Right renal pelvis (tissue), 4 donors: Measurements from ENCODE around the gene TYK2. TPM values are rescaled to one million over a fixed set of nuclear protein-coding genes. Genes with fewer than 3 reads are reported as not detected.
"Not testable (repeated sequence)": the region's sequence is repeated elsewhere in the genome, so short reads cannot be mapped to it uniquely, and the experiment has no call there.

Experiments
- DNase-seq, 4 donors: peaks; one replicate each; pipeline ENCODE4 v3.0.0-alpha.2; 2013; ENCODE audit warnings: low read depth in 4 of 4, low spot score in 3 of 4, missing footprints in 1 of 4
- polyA plus RNA-seq, 4 donors: library from polyadenylated mRNA; unstranded; fragments of 120-200 nt; gene quantifications; one replicate each; pipeline ENCODE4 v1.2.1, GENCODE V29; 2013; ENCODE audit not compliant: insufficient read length in 4 of 4

Gene TYK2
- polyA plus RNA-seq, 4 donors: 103 to 130 (median 109) TPM

GRCh38 chr19:10378124-10378523, 2.2 kb downstream of the TYK2 start:
- no peak for DNase-seq

DNA sequence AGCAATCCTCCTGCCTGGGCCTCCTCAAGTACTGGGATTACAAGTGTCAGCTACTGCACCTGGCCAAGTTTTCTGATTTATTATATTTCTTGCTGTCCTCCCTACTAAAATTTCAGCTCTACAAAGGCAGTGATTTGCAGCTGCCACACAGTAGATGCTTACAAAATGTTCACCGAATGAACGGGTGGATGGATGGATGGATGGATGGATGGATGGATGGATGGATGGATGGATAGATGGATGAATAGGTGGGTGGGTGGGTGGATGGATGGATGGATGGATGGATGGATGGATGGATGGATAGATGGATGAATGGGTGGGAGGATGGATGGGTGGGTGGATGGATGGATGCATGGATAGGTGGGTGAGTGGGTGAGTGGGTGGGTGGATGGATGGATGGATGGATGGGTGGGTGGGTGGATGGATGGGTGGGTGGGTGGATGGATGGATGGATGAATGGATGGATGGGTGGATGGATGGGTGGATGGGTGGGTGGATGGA, 3.2 kb downstream of the TYK2 start:
- not testable (repeated sequence) for DNase-seq

DNA sequence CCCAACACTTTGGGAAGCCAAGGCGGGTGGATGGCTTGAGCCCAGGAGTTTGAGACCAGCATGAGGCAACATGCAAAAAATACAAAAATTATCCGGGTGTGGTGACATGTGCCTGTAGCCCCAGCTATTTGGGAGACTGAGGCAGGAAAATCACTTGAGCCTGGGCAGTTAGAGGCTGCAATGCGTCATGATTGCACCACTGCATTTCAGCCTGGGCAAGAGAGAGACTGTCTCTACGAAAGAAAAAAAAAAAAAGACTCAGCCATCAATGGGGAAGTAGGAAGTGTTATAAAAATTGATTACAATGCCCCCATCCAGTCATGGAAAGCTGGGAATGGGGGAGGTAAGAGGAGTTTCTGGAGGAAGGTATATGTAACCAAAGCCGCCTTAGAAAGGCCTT, 5.4 kb downstream of the TYK2 start:
- no peak for DNase-seq

DNA sequence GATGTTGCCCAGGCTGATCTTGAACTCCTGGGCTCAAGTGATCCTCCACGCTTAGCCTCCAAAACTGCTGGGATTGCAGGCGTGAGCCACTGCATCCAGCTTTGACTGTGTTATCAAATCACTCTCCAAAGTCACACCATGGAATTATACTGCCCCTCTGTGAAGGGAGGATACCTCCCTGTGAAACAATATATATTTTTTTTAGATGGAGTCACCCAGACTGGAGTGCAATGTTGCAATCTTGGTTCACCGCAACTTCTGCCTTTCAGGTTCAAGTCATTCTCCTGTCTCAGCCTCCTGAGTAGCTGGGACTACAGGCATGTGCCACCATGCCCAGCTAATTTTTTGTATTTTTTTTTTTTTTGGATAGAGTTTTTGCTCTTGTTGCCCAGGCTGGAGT, 7.7 kb downstream of the TYK2 start:
- DNase-seq: no peak

GRCh38 chr19:10368101-10368803, 12.1 kb downstream of the TYK2 start:
- DNase-seq: no peak

DNA sequence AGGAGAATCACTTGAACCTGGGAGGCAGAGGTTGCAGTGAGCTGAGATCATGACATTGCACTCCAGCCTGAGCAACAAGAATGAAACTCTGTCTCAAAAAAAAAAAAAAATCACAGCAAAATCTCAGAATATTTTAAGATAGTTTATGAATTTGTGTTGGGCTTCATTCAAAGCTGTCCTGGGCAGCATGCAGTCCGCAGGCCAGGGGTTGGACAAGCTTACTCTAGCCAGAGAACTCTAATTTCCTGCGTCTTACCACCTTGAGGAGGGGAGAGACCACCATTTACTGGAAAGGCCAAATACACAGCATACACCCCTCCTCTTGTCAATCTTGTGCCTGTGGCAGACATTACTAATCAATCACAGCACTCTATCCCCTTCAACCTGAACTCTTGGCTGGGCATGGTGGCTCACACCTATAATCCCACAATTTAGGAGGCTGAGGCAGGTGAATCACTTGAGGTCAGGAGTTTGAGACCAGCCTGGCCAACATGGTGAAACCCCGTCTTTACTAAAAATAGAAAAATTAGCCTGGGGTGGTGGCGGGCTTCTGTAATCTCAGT, 13.3 kb downstream of the TYK2 start:
- DNase-seq: not testable (repeated sequence)

- no peak for DNase-seq
Observed at GRCh38 chr19:10365518-10365917, 14.9 kb downstream of the TYK2 start.

DNA sequence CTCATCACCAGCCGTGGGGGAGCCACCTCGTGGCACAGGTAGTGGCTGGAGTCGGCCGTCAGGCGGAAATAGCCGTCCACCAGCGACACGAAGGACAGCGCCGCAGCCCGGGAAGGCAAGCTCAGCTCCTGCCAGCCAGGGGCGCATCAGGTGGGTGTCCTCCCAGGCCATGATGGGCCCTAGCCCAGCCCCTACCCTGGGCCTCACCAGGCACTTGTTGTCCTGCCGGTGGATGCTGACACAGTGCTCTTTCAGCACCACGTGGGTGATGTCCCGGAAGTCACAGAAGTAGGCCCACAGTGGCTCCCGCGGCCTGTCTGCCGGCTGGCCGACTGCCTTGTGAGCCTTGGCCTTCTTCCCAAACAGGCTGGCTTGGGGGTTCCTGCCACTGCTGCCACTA, 15.7 kb downstream of the TYK2 start:
- no peak for DNase-seq

GRCh38 chr19:10363789-10364281, 16.5 kb downstream of the TYK2 start:
- no peak for DNase-seq

- DNase-seq: no peak
Observed at GRCh38 chr19:10362259-10362658, 18.1 kb downstream of the TYK2 start.

- DNase-seq: no peak
Observed at GRCh38 chr19:10361569-10362011, 18.8 kb downstream of the TYK2 start.

DNA sequence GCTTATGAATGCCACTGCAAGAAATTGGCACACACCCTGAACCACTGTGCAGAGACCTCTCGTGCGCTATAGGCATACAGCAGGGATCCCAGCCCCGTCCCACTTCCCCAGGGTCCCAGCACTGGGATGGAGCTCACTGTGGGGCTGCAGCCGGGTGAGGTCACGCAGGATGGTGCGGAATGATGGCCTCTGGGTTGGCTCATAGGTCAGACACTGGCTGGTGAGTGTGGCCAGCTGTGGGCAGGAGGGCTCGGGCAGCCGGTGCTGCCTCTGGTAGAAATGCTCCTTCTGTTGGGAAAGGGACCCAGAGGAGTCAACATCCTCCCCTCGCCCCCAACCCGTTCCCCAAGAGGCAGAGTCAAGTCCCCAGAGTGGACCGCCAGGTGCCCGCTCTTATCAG, 23.9 kb downstream of the TYK2 start:
- no peak for DNase-seq

DNA sequence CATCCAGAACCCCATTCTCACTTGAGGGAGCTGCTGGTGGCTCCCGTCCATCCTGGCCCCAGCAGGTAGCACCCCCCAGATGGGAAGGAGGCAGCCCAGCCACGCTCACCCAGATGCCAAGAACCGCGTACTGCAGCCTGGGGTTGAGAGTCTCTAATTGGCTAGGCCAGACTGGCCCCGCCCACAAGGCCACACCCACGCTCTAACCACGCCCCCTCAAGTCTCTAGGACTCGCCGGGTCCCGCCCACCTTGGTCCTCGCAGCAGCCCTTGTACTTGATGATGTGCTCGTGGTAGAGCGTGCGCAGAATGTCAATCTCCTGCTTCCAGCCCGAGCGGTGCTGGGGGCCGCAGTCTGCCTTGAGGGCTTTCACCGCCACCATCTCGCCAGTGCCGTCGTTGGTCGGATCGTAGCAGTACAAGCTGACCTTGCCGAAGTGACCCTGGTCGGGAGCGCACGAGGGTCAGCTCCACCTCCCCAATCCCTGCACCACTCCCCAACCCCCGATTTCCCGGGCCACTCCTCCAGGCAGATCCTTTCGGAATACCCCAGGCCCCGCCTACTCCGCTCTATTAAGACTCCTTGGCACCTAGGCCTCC, 26.5 kb downstream of the TYK2 start:
- peak in 1 of 4 donors; percentile 35 for DNase-seq

DNA sequence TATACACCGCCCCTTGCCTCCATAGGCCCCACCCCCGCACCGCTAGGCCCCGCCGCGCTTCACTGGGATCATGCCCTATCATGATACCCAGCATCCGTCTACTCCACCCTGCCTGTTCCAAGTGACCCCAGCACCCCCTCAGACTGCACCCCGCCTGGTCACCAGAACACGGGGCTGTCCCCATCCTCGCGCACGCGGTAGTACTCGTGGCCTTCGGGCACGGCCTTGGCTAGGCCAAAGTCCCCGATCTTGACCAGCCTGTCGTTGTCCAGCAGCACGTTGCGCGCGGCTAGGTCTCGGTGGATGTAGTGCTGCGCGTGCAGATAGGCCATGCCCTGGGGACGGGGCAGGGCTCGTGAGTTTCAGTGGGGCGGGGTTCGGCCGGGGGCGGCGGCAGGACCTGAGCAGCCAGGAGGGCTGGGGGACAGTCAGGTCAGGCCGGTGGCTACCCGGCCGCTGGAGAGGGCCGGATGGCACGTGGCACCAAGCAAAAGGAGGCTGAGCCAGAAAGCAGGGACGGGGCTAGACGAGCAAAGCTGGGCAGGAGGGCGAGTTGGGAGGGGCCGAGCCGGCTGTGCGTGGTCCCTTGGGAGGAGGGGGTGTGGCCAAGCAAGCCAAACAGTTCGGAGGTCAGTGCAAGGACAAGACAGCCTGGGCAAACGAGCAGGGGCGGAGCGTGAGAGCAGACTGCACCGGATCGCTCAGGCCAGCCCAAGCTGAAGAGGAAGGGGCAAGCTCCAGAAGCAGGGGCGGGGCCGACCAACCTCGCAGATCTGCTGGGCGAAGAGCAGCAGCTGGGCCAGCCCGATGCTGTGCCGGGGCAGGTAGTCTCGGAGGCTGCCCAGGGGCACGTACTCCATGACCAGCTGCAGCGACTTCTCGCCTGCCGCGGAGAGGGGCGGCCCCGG, 27.4 kb downstream of the TYK2 start:
- peak; percentile 44 to 73 (median 64) for DNase-seq

DNA sequence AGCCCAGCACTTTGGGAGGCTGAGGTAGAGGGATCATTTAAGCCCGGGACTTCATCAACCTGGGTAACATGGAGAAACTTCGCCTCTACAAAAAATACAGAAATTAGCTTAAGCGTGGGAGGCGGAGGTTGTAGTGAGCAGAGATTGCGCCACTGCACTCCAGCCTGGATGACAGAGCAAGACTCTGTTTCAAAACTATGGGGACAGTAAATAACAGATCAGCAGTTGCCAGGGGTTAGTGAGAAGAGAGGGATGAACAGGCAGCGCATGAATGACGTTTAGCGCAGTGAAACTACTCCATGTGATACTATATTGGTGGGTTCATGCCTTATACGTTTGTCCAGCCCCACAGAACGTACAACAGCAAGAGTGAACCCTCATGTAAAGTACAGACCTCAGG, 33.9 kb downstream of the TYK2 start:
- no peak for DNase-seq

- no peak for DNase-seq
Observed at GRCh38 chr19:10344780-10345179, 35.6 kb downstream of the TYK2 start.

DNA sequence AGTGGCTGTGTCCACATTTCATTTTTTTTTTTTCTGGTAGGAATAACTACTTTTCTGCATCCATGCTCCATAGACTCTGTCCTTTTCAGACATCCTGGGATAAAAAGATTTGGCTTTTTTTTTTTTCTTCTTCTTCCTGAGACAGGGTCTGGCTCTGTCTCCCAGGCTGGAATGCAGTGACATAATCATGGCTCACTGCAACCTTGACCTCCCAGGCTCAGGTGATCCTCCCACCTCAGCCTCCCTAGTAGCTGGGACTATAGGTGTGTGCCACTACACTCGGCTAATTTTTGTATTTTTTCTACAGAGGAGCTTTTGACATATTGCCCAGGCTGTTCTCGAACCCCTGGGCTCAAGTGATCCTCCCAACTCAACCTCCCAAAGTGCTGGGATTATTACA, 36.9 kb downstream of the TYK2 start:
- DNase-seq: no peak

- DNase-seq: no peak
Observed at GRCh38 chr19:10339977-10340376, 40.4 kb downstream of the TYK2 start.

DNA sequence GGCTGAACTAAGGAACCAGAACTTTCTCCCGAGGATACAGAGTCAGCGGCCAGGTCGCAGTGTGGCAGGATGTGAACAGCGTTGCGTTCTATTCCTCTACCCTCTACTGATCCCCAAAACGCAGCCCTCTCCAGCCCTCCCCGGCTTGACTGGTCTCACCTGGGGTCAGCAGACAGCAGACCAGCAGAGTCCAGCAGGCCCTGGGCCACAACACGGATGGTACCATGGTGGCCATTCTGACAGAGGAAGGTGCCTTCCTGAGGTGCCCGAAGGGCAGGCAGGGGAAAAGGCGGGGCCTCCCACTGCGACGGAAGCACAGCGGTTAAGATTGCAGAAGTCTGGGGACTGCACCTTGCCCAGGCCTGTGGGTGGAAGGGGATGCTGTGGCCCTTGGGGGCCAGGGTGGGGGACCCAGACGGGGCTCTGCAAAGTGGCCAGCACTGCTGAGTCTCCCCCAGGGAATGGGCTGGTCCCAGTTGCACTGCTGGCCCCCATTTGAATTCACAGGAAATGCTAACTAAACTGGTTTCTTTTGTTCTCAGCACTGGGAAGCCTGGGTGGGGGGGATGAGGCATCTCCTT, 40.9 kb downstream of the TYK2 start, which contains the start of gene ICAM3:
Gene ICAM3, minus strand, starts transcription at position 245 of the 581 bp plus-strand sequence. Its CDS starts 10 bp downstream, at position 235.
- DNase-seq: no peak

GRCh38 chr19:10338940-10339339, 41.4 kb downstream of the TYK2 start:
- DNase-seq: no peak
